ENCODE data around the gene PLXNA4.

DNA sequence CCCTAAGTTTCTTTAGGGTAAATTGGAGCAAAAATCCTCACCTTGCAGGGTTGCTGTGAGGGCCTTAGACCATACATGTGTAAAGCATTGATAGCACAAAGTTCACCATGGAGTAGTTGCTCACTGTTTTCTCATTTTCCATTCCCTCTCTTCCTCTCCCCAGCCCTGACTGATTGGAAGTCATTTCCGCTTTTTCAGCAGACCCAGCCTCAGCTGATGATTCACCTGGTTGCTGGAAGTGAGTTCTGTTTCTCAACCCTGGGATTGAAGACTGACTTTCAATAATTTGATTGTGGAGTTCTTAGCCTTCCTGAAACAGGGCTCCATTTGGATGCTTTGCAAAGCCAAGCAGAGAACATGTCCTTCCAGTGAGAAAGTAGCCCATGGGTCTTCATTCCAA lies 107.0 kb downstream of the PLXNA4 start:
- TF ChIP-seq, protein P1, sequence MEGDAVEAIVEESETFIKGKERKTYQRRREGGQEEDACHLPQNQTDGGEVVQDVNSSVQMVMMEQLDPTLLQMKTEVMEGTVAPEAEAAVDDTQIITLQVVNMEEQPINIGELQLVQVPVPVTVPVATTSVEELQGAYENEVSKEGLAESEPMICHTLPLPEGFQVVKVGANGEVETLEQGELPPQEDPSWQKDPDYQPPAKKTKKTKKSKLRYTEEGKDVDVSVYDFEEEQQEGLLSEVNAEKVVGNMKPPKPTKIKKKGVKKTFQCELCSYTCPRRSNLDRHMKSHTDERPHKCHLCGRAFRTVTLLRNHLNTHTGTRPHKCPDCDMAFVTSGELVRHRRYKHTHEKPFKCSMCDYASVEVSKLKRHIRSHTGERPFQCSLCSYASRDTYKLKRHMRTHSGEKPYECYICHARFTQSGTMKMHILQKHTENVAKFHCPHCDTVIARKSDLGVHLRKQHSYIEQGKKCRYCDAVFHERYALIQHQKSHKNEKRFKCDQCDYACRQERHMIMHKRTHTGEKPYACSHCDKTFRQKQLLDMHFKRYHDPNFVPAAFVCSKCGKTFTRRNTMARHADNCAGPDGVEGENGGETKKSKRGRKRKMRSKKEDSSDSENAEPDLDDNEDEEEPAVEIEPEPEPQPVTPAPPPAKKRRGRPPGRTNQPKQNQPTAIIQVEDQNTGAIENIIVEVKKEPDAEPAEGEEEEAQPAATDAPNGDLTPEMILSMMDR (IDR thresholded peaks at IDR 0.05; ENCODE audit: low read depth, low read length) = no peak
- TF ChIP-seq POLR2A (IDR thresholded peaks at IDR 0.05; ENCODE audit: extremely low read depth, insufficient read length) = no peak
- TF ChIP-seq, protein P2, sequence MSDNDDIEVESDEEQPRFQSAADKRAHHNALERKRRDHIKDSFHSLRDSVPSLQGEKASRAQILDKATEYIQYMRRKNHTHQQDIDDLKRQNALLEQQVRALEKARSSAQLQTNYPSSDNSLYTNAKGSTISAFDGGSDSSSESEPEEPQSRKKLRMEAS (IDR thresholded peaks at IDR 0.05; ENCODE audit: low read depth, low read length) = no peak
